Cortex of kidney (tissue), 1 donor: ENCODE measurements around the gene C10orf105.

ENCODE experiments used
- DNase-seq: peaks from one replicate; lab custom pipeline; 2025; lab: John Stamatoyannopoulos, UW

C10orf105 gene

GRCh38 chr10:71697938-71698709 lies 21.5 kb downstream of the C10orf105 start:
- no peak for DNase-seq

GRCh38 chr10:71696628-71697326 lies 22.8 kb downstream of the C10orf105 start:
- no peak for DNase-seq

GRCh38 chr10:71695502-71696476 lies 23.8 kb downstream of the C10orf105 start:
- DNase-seq, result no peak

DNA sequence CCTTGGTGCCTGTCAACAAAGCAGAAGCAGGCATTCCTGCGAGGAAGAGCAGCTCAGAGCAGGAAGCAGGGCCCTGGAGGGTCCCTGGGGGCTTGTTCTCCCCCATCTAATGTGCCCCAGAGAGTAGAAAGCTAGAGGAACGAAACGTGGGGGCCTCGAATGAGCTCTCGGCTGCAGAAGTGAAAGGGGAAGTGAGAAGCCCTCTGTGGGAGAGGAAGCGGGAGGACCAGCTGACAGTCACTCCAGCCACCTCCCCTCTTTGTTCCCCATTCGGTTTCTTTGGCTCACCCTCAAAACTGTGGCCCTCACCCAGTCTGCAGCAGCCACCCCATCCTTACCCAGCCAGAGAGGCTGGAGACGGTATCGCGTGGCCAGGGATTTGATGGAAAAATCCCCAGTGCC lies 25.0 kb downstream of the C10orf105 start:
- no peak for DNase-seq

DNA sequence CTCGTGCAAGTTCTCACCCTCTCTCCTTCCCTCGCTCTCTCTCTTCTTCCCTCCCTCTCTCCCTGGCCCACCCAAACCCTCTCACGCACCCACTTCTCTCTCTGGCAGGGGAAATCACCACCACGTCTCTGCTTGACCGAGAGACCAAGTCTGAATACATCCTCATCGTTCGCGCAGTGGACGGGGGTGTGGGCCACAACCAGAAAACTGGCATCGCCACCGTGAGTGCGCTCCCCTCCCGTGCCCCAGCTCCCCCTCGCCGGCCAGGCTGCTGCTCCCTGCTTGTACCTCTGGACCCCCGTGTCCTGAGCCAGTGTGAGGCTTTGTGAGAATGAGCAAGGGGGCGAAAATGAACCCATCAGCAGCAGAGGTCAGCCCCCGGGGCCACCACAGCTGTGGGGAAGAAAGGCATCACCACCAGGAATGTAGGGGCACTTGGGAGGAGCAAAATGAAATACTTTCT lies 25.5 kb downstream of the C10orf105 start:
- no peak for DNase-seq

DNA sequence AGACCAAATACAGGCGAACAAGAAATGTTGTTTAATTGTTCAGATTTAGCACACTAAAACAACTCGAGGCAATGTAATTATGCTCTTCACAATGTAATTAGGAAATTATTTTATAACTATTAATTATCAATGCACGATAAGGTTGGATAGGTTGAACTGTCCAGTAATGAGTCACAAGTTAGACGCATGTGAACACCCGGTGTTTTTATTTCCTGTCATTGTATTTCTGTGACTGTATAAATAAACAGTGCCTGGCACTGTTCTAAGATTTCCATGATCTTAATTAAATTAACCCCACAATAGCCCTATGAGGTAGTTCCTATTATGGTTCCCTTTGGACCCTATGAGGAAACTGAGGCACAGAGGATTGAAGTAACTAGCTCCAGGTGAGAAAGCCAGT lies 26.2 kb downstream of the C10orf105 start:
- no peak for DNase-seq

DNA sequence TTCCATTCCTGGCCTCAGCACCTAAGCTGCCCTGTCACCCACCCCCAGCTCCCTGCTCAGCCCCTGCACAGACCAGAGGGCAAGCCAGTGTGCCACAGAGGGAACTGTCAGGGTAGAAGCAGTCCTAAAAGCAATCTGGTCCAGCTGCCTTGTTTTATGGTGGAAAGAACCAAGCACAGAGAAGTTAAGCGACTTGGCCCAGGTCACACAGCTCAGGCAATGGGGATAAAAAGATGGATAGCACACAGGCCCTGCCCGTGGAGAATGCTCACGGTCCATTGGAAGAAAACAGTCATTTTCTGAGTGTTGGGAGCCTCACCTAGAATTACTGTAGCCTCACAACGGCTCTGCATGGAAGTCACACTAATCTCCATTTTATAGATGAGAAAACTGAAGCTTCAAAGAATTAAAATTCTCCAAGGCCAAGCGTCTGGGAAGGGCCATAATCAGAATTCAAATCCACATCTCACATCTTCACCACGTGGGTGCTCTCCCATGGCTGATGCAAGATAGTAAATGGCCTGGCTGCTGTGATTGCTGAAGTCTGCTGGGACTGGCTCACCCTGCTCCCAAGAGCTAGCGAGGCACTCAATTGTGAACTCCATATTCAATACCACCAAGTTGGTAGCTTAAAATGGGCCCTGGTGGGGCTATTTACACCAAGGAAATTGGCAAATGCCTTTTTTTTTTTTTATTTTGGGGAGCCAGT lies 26.8 kb downstream of the C10orf105 start:
- DNase-seq, result no peak

- DNase-seq, result no peak
These were observed 28.2 kb downstream of the C10orf105 start for GRCh38 chr10:71691405-71691804.

DNA sequence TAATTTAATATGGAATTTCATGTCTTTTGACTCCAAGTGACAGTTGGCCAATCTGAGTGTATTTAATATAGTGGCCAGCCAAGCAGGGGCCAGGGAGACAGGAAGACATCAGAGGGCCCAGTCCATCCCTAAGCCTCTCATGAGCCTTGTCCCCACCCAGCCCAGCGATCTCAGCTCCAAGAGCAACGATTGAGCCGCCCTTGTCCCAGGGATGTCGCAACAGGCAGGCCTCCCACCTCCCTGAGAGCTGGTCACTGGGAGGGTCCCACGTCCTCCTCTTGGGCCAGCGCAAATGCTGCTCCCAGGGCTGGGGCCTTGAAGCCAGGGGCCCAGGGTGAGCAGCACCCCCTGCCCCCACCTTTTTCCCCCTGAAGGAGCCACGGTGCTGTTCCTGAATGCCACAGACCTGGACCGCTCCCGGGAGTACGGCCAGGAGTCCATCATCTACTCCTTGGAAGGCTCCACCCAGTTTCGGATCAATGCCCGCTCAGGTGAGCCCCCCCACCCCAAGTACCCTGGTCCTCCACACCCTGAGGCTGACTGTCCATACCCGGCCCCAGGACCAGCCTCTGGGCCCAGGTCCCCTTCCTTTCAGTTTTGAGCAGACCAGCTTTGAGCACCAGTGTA lies 29.4 kb downstream of the C10orf105 start:
- no peak for DNase-seq

GRCh38 chr10:71688256-71688655 lies 31.3 kb downstream of the C10orf105 start:
- DNase-seq, result no peak

DNA sequence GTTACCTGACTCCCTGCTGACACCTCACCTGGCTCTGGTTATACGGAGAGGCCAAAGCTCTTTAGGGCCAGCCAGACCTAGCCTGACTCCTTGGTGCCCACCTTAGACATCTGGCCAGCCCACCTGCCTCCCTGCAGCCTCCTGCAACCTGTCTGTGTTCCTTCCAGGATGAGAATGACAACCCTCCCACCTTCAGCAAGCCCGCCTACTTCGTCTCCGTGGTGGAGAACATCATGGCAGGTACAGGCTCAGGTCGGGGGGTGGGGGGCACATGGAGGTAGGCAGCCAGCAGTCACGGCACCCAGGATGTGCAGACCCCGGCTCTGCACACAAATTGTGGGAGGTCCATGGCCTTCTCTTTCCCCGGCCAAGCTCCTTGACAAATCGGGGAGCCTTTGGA lies 32.1 kb downstream of the C10orf105 start:
- DNase-seq, result no peak

- no peak for DNase-seq
These were observed 32.5 kb downstream of the C10orf105 start for GRCh38 chr10:71687077-71687476.

- no peak for DNase-seq
These were observed 33.9 kb downstream of the C10orf105 start for GRCh38 chr10:71685554-71686232.

DNA sequence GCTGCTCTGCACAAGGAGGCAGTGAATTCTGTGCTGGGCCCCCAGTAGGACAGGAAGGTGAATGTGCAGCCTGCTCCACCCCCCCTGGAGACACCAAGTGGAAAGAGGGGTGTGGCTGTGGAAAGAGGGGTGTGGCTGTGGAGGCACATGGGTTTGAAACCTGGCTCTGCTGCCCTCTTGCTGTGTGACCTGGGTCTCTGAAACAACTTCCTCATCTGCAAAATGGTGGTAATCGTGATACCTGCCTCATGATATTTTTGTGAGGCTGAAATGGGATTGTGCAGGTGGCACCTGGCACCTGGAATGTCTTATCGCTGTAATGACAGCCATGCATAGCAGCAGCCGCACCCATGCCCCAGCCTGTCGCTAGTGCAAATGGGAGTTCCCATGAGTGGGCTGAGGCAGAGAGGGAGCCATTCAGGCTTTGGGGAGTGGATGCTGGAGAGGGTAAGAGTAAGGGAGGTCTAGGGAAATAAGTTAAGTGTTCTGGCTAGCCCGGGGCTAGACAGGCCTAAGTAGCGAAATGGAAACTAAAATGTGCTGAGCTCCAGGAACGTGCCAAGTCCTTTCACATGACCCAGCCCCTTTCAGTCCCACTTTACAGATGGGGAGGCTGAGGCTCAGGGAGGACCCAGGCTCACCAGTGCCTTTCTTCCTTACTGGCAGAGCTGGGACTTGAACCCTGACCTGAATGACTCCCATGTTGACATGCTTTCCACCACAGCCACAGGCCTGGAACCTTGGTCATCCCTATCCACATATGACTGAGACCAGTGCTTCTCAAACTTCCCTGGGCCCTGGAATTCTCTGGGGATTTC lies 35.0 kb downstream of the C10orf105 start:
- no peak for DNase-seq

DNA sequence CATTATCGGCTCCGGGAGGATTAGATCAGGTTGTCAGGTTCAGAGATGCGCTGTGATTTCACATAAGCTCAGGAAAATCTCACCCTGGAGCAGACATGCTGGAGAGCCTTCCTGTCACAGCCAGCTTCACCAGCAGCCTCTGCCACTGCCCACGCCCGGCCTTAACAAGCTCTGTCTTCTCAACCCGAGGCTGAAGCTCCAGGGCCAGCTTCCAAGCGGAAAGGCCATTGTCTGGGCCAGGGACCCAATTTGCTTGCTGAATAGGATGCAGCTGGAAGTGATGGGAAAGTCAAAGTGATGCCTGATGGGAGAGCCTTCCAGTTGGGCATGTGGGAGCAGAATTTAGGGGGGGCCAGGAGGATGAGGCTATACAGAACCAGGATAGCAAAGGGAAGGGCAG lies 36.3 kb downstream of the C10orf105 start:
- DNase-seq, result no peak

- no peak for DNase-seq
These were observed 37.6 kb downstream of the C10orf105 start for GRCh38 chr10:71681977-71682376.

- no peak for DNase-seq
These were observed 40.2 kb downstream of the C10orf105 start for GRCh38 chr10:71679425-71679824.

DNA sequence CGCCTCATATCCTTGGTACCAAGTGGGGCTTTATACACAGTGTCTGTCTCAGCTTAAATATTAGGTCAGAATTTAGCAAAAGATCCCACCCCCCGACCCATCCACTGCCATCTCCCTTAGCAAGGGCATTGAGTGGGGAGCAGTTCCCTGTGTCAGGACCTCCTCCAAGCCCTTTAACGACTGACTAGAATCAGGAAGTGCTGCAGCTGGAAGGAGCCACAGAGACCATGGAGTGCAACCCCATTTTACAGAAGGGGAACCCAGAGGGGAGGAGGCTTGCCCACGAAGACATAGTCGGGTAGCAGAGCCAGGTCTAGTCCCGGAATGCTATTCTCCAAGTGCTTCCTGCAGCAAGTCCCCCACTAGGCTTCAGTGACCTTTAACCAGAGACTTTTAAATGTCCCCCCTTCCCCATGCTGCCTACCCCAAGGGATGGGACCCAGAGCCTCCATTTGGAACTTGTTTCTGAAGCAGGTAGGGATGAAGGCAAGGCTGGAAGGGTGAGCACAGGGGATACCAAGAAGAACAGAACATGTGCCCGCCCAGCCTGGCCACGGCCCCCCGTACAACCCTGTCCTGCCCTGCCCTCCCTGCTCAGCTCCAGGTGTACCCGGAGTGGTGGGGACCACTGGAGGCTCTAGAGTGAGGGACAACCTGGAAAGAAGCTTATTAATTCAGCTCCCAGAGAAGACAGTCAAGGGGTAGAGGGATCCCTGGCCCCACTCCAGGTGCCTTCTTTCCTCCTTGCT lies 41.3 kb downstream of the C10orf105 start:
- no peak for DNase-seq

DNA sequence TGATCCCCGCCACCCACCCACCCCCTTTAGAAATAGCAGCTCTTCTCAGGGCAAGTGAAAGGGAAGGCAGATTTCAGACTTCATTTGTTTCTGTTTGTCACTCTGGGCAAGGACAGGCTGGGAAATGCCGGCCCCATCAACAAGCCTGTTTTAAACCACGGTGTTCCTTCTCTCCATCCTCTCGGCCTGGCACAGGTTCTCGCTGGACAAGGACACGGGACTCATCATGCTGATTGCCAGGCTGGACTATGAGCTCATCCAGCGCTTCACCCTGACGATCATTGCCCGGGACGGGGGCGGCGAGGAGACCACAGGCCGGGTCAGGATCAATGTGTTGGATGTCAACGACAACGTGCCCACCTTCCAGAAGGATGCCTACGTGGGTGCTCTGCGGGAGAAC lies 42.3 kb downstream of the C10orf105 start:
- no peak for DNase-seq
